Measurements from ENCODE around the gene LRRC8D.
A peak's percentile ranks its signal among the peaks of the same experiment; 100 is the strongest.

DNA sequence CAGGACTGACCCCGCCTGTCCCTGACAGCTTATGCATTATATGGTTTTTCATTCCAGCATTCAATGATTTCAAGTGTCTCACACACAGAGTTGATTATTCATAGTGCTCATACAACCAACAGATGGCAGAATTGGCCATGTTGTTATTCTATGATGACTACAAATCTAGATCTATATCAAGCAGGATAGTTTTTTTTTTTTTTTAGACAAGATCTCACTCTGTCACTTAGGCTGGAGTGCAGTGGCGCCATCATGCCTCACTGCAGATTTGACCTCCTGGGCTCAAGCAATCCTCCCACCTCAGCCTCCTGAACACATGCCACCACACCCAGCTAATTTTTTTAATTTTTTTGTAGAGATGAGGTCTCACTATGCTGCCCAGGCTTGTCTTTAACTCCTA lies 40.1 kb upstream of the LRRC8D start:
- TF ChIP-seq, protein P1, sequence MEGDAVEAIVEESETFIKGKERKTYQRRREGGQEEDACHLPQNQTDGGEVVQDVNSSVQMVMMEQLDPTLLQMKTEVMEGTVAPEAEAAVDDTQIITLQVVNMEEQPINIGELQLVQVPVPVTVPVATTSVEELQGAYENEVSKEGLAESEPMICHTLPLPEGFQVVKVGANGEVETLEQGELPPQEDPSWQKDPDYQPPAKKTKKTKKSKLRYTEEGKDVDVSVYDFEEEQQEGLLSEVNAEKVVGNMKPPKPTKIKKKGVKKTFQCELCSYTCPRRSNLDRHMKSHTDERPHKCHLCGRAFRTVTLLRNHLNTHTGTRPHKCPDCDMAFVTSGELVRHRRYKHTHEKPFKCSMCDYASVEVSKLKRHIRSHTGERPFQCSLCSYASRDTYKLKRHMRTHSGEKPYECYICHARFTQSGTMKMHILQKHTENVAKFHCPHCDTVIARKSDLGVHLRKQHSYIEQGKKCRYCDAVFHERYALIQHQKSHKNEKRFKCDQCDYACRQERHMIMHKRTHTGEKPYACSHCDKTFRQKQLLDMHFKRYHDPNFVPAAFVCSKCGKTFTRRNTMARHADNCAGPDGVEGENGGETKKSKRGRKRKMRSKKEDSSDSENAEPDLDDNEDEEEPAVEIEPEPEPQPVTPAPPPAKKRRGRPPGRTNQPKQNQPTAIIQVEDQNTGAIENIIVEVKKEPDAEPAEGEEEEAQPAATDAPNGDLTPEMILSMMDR (conservative IDR thresholded peaks at IDR 0.05), result peak; percentile 59
- no peak for TF ChIP-seq ZFX (IDR thresholded peaks at IDR 0.05)
